Urothelium cell line (cell line): ENCODE data around the gene BCL2A1.
"Not testable (repeated sequence)": the region's sequence is repeated elsewhere in the genome, so short reads cannot be mapped to it uniquely, and the experiment has no call there.

Experiments used
- DNase-seq: peaks from one replicate; pipeline ENCODE4 v3.0.0; 2011; ENCODE audit warnings: low spot score, mixed read lengths
- FAIRE-seq: peaks from 2 replicates; lab custom pipeline; 2011; peaks lifted over from hg19 to GRCh38; lab: Jason Lieb, UNC

Gene BCL2A1

GRCh38 chr15:79989682-79990081 lies 18.7 kb upstream of the BCL2A1 start:
- FAIRE-seq: no peak

DNA sequence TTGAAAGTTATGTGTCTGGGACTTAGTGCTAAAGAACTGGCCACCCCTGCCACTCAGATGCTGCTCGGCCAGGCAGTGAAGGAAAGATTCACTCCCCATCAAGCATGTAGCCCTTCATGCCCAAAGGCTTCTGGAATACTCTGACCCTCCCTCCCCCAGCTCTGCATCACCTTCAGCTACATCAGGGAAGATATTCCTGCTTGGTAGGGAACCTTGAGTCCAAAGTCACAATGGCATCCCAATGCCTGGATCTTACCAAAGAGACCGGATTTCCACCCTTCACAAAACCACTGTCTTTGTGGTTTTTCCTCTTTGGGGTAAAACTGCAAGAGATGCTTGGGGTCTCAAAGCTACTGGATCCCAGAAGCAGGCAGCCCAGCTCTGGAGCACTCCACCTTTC lies 18.2 kb upstream of the BCL2A1 start:
- no peak for DNase-seq

More at GRCh38 chr15:79989682-79990081, 18.7 kb upstream of the BCL2A1 start:
- DNase-seq: no peak

DNA sequence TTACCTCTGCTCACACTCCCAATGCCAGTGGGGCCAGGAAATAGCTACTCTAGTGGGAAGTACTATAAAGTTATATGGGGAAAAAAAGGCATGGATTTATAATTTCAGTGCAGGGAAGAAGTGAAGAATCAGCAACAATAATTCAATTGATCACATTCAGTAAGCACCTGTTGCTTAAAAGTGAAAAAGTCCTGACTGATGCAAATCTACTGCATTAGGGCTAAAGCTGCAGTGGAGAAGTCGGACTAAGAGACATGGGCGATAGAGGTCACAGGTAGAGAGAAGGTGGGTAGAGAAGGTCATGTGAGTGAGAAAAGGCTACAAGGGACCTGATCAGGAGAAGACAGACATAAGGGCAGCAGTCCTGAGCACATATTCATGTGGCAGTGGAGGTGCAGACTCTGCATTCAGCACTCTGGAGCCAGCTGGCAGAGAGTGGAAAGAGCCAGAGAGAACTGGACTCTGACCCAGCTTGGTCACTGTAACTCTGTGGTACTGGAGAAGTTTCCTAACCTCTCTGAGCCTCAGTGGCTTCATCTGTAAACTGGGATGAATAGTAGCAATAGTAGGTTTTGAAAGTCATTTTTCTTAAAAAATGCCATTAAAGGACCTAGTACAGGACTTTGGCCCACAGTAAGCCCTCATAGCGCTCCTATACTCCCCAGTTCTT lies 17.6 kb upstream of the BCL2A1 start:
- DNase-seq (no peak), FAIRE-seq (no peak)

More for the DNA sequence above, 18.2 kb upstream of the BCL2A1 start:
- peak; percentile 32 for FAIRE-seq

GRCh38 chr15:79987969-79988368 lies 17.0 kb upstream of the BCL2A1 start:
- no peak for FAIRE-seq
- no peak for DNase-seq

DNA sequence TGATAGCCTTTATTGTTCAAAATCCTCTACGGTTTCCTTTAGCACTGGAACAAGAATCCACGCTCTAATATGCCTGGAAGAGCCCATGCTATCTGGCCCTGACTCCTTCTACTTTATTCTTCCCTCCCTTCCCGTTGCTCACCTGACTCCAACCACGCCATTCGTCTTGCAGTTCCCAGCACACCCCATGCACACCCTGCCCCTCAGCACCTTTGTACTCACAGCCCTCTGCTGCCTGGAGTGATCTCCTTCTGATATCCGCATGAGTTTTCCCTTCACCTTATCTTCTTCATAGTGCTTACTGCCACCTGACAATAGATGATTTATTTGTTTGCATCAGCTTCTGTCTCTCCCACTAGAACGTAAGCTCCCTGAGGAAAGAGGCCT lies 16.6 kb upstream of the BCL2A1 start:
- DNase-seq (no peak), FAIRE-seq (no peak)

DNA sequence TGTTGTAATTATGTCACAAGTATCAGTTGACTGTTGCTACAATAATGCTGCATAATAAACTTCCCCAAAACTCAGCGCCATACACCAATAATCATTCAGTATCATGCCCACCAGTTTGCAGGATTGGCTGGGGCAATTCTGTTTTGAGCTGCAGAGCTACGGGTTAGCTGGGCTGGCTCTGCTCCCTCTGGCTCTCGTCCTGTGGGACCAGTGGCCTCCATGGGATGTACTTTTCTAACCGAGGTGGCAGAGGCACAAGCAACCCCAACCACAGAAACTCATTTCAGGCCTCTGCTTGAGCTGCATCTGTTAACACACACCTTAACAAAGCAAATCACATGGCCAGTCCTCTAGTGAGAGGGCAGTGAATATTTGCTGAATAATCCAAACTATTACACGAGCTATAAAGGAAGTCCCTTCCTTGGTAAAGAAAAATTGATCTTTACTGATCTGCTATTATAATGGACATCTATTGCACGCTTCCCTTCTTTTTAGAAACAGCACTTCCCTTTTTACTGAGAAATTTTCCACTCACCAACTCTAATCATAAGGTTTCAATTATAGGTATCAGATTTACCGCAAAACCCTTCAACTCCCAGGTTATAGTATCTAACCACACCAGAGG lies 10.9 kb upstream of the BCL2A1 start:
- DNase-seq: no peak

DNA sequence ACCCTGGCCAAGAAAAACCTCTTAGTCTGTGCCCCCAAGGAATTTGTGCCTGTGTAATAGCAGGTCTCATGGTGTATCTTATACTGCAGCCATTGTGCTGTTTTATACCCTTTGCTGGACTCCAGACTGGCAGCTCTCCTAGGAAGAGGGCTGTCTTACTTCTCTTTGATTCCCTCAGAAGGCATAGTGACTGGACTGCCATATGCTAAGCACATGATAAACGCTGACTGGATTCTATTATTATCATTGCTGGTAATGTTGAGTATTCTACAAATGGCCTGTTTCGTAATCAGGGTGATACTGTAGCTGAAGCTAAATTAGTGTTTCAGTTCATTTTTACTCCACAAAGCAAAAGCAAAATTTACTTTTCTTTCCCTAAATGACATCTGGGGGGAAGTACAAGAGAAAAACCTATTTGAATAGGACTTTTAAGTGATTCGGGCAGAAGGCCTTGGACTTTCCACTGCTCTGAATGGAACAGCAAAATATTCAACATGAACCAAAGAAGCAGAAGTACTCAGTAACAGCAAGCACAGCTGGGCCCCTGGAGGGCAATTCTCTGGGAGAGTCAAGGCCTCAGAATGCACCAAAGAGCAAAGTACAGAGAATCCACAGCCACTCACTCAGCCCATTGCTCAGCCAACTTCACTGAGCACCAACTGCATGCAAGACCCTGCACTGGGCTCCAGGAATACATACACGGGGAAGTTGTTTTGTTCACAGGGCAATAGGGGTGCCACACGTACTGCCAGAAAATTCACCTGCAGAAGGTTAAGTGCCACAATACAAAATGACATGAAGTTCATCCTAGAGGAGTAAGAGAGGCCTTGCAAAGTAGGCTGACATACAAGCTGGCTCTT lies 7.9 kb upstream of the BCL2A1 start:
- FAIRE-seq: no peak
- no peak for DNase-seq

More for the DNA sequence above, 10.9 kb upstream of the BCL2A1 start:
- no peak for FAIRE-seq

DNA sequence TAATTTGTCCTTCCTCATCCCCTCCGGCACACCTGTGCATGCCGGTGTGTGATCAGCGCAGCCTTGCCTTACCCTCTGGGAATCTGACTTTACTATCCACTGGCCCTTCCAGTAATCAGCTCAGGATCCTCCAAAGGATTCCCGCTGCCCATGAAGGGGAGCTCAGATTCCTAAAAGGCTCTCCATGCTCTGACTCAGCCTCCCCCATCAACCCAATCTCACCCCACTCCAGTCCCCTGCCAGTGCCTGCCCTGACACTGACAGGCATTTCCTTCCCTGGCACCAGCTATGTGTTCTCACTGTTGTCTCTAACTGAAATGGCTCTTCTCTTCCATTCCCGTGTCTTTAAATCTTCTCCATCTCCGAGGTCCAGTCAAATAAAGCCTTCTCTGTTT lies 7.3 kb upstream of the BCL2A1 start:
- FAIRE-seq (no peak), DNase-seq (no peak)

GRCh38 chr15:79977431-79978054 lies 6.5 kb upstream of the BCL2A1 start:
- FAIRE-seq: no peak
- no peak for DNase-seq

DNA sequence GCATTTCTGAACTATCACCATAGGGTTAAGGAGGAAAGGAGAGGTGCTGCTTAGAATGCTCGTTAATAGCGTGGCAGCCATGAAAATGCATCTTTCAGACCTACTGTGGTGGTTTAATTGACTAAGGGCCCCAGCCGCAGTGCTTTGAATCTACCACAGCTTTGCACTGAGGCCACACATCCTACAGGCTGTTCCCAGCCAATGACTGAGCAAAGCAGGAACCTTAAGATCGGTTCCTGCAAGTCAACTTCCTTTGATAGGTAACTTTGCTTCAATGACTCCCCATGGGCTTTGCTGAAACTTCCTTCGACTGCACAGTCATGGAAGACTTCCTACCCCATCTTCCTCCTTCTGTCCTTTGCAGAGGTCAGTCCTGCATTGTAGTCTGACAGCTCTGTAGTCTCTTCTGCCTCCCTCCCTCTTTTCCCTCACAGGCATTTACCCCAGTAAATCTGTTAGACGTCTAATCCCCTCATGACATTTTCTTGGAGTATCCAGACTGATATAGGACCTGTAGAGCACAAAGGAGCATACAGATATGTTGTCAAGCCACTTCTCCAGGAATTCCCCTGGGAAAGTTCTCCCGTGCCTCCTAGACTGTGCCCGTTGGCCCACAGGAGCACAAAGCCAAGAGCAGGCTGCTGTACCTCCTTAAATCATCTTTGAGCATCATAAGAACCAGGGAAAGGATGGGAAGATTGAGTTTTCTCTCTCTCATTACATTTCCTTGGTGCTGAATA lies 2.6 kb upstream of the BCL2A1 start:
- FAIRE-seq: no peak

DNA sequence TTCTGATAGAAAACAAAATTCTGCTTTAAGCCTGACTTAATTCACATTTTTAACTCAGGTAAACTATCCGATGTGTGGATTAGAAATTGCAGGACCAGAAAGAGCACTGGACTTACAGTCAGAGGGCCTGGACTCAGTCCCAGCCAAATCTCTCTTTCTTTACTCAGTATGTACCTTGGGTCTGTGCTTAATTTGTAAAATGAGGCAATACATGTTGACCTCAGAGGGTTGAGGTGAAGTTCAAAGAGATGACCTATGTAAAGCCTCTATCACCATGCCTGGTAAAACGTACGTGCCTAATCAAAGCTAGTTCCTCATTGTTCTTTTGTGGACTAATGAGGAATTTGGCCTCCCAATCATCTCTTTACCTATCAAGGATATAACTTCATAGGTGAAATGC lies 1.9 kb upstream of the BCL2A1 start:
- FAIRE-seq (no peak), DNase-seq (no peak)

More for the DNA sequence above, 2.6 kb upstream of the BCL2A1 start:
- DNase-seq: no peak

- DNase-seq (no peak), FAIRE-seq (no peak)
Observed at GRCh38 chr15:79970181-79970580, 815 bp downstream of the BCL2A1 start.

GRCh38 chr15:79969146-79969545 lies 1.9 kb downstream of the BCL2A1 start:
- FAIRE-seq (no peak), DNase-seq (no peak)

DNA sequence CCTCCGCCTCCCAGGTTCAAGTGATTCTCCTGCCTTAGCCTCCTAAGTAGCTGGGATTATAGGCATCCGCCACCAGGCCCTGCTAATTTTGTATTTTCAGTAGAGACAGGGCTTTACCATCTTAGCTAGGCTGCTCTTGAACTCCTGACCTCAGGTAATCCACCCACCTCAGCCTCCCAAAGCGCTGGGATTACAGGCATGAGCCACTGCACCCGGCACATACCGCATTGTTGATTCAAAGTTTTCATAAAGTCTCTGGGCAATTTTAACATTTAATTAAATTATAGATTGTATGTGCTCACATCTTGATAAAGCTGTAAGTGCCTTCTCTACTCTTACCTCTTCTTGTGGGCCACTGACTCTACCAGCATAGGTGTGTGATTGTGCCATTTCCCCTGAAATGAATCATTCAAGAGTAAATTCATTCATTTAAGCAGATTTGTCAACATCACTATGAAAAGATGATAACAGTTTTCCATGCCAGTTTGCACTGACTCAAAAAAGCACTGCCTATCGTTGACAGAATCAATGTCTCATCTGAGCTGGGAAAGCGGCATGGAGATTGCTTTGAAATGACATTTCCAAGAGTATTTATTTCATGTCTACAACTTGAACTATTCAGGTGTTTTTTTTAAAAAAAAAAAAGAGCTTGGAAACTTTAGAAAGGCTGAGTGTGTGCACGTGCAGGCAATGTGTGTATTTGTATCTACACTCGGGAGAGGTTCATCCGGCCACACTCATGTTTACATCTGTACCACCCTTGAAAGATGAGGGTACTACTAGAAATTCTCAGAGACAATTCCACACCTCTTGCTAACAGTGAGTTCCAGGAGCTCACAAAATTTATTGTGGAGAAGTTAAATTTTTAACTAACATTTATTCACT lies 3.5 kb downstream of the BCL2A1 start:
- DNase-seq (no peak), FAIRE-seq (no peak)

DNA sequence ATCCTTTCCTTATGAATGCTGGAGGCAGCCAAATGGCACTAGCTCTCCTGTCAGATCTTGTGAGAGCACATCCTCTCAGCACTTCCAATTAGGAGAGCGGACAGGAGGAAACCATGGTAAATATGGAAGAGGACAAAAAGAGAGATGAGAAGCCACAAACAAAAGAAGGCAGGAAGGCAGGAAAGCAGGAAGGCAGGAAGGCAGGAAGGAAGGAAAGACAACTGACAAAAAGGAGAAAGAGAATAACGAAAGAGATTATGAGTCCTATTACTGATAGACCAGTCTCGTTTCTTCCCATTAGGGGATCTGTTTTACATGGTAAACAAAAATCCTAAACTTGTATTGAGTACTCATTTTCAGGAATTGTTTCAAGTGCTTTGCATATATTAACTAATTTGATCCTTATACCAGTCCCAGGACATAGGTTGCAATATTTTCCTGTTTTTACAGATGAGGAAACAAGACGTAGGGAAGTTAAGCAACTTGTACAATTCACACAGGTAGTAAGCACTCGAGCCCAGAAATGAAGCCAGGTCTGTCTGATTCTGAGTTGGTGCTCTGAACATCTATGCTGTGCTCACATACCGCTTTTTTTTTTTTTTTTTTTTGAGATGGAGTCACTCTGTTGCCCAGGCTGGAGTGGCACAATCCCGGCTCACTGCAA lies 4.2 kb downstream of the BCL2A1 start:
- FAIRE-seq: no peak

DNA sequence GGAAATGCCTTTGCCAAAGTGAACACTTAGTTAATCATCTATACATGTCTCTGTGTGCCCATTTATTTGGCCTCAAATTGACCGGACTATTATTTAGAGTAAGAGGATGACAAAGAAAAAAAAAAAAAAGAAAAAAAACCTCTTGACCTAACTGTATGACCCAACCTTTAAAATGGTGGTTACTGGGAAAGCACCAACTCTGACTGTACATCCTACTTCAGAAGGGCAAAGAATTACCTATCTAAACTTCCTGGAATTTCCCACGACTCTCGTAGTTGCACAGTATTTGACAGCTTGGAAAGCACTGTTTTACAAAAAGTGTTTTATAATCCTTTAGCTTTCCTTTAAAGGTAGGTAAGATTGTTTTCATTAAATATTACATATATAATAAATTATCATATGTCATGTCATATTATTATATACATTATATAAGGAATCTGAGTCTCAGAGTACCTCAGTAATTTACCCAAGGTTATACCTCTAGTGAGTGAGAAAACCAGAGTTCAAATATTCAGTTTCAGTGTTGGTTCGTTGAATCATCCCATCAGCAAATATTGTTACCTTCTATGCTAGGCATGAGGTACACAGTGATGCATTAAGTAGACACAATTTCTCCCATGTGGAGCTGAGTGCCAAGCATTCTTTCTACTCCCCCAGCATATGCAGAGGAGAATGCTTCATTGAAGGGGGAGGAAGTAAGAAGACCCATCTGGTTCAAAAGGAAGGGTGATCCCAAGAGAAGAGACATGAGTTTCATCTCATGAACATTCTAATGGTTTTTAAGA lies 5.0 kb downstream of the BCL2A1 start:
- no peak for FAIRE-seq
- no peak for DNase-seq

More for the DNA sequence above, 4.2 kb downstream of the BCL2A1 start:
- no peak for DNase-seq

- DNase-seq (no peak), FAIRE-seq (no peak)
Observed at GRCh38 chr15:79964232-79964805, 6.7 kb downstream of the BCL2A1 start.

DNA sequence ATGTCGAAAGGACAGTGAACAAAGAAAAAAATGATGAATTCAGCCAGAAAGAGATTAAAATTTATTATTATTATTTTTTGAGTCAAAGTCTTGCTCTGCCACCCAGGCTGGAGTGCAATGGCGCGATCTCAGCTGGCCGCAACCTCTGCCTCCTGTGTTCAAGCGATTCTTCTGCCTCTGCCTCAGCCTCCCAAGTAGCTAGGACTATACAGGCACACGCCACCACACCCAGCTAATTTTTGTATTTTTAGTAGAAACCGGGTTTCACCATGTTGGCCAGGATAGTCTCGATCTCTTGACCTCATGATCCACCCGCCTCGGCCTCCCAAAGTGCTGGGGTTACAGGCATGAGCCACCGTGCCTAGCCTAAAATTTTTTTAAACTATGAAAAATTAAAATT lies 8.1 kb downstream of the BCL2A1 start:
- not testable (repeated sequence) for DNase-seq, FAIRE-seq
